ENCODE measurements around the gene FAM200B.
"Not testable (repeated sequence)": the region's sequence is repeated elsewhere in the genome, so short reads cannot be mapped to it uniquely, and the experiment has no call there.

Gene FAM200B

DNA sequence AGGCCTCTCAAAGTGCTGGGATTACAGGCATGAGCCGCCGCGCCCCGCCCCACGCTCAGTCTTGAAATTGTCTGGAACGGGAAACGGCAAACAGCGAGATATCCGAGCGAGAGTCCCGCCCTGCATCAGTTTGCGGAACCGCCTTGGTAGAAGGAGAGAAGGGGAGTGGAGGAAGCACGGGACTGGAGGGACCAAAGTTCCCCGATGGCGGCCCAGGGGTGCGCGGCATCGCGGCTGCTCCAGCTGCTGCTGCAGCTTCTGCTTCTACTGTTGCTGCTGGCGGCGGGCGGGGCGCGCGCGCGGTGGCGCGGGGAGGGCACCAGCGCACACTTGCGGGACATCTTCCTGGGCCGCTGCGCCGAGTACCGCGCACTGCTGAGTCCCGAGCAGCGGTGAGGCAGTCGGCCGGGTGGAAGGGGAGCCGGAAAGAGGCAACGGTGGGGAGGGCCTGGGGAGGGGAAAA is 21.3 kb downstream of the FAM200B start, which contains the start of gene BST1:
BST1 (plus strand) TSS at position 125 of the 463 bp plus-strand sequence; CDS start at position 205, 80 bp downstream.
- DNase-seq = peak; percentile 31 to 34

DNA sequence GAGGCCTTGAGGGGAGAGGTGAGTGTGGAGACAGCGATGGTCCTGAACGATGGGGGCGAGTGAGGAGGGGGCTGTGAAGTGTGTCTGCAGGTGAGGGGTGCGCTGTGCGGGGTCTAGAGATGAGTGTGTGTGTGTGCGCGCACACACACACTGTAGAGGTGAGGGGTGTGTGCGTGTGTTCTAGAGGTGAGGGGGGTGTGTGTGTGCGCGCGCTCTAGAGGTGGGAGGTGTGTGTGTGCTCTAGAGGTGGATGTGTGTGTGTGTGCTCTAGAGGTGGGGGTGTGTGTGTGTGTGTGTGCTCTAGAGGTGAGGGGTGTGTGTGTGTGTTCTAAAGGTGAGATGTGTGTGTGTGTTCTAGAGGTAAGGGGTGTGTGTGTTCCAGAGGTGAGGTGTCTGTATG is 21.8 kb downstream of the FAM200B start:
- no peak for DNase-seq

DNA sequence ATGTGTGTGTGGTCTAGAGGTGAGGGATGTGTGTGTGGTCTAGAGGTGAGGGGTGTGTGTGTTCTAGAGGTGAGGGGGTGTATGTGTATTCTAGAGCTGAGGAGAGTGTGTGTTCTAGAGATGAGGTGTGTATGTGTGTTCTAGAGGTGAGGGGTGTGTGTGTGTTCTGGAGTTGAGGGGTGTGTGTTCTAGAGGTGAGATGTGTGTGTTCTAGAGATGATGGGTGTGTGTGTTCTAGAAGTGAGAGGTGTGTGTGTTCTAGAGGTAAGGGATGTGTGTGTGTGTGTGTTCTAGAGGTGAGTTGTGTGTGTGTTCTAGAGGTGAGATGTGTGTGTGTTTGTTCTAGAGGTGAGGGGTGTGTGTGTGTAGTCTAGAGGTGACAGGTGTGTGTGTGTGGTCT is 22.5 kb downstream of the FAM200B start:
- DNase-seq = no peak

DNA sequence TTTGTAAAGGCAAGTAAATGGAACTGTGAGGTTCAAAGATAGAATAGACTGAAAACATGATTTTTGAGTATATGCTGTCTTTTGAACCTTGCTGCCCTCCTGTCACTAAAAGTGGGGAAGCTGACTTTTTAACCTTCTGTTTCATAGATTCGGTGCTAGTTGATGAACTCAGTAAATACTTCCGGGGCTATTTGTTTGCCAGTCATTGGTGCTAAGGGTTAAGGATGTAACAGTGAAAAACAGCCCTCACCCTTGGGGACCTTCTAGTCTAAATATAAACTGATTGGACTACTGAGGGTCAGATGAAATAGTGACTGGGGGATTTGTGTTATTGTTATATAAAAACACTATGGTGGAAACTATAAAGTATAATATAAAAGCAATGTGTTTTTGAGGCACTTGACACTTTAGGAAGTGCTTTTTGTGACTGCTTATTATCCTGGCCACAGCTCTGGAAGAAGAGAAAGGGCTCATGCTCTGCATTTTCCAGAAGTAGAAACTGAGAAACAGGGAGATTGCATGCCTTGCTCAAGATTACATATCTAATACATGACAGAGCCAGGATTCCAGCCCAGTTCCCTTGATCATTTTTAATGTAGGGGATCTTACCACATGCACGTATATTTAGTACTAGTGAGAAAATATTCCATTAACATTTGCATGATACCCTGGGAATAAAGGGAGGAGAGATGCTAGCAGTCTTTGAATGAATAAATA is 25.2 kb downstream of the FAM200B start:
- DNase-seq = no peak

DNA sequence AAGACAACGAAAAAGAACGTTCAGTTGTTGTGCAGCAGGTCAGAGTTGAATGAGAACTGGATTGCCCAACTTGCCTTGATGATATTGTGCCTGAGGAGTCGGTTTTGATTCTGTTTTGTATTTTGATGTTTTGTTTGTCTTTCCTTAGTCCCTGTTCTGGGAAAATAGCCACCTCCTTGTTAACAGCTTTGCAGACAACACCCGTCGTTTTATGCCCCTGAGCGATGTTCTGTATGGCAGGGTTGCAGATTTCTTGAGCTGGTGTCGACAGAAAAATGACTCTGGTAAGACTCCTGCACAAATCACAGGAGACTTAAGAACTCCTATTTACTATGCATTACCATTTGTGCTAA is 25.7 kb downstream of the FAM200B start:
- no peak for DNase-seq

DNA sequence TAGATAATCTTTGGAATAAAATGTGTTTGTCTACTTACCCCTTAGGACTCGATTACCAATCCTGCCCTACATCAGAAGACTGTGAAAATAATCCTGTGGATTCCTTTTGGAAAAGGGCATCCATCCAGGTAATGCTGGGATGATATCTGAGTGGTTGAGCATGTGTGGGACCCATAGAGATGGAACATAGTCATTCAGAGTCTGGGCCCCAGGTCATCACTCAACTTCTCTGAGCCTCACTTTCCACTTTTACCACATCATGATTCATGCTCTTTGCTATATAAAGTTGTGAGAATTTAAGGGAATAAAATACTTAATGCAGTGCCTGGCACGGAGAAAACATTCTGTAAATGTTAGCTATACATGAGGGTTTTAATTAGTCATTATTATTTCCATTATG is 30.1 kb downstream of the FAM200B start:
- DNase-seq = no peak

DNA sequence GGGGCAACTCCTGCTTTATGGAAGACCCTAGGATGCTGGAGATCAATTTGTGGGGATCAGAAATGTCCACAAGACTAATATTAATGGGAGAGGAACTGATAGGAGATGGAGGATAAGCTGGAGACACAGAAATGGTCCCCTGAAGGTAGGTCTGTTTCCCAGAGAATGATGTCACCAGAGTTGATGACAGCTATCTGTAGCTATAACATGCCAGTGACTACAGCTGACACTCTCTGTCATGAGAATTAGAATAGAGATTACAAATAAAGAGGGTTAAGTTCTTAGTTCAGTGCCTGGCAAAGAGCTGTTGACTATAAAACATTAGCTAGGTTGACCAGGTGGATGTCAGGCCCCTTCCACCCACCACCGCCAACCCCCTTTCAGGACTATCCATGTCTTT is 30.6 kb downstream of the FAM200B start:
- no peak for DNase-seq

DNA sequence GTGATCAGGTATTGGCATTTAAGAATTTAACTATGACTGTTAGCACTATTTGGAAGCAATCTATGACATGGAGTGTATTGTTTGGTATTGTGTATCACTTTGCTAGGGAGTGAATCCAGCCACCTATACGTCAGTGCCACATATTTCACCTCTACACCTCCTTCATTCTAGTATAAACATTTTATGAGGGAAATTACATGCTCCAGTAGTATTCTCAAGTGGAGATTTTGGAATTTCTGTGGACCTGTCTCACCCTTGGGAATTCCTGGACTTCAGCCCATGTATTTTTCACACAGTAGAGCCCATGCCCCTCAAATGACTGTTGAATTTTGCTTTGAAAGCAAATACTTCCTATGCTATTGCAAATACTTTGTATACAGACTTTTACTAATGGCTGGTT is 32.5 kb downstream of the FAM200B start:
- no peak for DNase-seq

DNA sequence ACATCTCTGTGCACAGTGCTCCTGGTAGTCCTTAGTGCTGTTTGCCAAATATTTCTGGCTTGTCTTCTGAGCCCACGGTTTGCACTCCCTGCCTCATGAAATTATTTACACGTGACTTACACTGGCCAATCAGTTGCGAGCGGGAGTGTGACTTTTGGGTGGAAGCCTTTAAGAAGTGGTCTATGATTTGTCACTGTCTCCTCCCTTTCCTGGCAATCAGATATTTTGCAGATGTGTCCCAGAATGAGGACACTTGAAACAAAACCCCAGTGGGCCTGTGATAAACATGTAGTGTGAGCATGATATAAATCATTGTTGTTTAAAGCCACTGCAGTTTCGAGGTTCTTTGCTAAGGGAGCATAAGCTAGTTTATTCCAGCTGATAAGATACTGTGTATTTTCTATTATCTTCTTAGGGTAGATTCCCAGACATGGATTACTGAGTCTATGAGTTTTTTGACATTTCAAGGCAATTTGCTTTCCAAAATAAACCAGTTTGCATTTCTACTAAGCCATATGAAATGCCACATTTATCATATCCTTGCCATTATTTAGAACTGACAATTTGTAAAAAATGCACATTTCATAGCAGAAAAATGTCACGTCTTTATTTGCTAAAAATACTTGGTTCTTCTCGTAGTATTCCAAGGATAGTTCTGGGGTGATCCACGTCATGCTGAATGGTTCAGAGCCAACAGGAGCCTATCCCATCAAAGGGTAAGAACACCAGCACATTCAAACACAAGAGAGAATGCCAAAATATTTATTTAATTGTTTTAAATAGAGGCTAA is 33.2 kb downstream of the FAM200B start:
- DNase-seq = no peak

DNA sequence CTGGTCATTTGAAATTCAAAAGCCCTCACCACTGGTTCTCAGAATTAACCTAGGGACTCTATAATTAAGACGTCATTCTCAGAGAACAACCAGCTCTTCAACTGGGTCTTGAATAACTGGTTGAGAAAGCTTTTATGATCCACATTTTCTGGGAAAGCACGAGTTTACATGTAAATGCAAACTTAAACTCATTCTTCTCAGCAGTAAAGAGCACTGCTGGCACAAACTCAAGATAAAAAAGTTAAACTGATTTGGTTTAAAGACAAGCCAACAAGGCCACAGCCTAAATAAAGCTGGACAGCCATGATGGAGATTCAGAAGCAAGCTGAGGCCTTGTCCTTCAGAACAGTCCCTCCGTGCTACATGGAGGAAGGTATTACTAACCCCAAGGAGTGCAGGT is 34.5 kb downstream of the FAM200B start:
- DNase-seq = no peak

DNA sequence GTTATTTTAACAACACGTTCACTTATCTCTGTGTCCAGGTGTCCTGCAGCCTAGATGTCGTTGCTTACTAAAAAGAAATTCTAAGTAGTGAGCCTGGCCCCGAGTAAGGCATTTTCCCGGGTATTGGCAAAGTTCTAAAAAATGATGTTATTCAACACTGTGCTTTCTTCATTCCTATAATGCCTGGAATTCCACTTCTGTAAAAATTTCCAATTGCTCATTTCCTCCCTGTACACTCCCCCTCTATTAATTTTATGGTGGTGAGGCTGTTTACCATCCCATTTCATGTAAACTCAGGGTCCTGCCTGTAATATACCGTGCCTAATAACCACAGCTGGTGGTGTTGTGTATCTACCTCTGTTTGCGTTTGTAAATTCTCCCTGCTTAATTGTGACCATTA is 35.5 kb downstream of the FAM200B start:
- no peak for DNase-seq

DNA sequence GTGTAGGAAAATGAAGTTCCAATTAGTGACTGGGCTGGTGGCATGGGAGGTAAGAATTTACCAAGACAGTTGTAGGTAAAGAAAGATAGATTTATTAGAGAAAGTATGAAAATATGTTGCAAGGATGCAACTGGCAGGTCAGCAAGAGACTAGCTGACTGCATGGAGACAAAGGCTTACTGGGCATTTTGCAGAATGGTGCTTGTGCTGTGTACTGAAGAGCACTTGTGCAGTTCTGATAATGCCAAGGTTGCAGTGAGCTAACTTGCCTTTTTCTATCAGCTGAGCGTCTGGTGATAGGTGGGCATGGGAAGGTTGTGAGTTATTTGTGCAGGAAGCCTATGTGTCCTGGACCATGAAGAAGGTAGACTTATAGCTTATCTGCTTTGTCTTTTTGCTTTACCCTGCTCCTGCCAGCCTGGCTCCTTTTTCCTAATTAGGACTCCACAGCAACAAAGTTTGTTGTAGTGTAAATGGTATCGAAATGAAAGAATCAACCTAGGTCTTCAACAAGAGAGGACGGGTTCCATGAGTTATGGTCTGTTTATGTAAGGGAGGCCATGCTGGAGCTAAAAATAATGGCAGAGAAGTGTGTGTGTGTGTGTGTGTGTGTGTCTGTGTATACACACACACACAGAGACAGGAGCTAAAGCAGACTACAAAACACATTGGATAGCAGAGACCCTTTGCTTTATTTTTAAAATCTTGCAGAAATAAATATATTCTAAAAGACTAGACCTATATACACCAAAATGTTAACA is 36.2 kb downstream of the FAM200B start:
- DNase-seq = no peak

DNA sequence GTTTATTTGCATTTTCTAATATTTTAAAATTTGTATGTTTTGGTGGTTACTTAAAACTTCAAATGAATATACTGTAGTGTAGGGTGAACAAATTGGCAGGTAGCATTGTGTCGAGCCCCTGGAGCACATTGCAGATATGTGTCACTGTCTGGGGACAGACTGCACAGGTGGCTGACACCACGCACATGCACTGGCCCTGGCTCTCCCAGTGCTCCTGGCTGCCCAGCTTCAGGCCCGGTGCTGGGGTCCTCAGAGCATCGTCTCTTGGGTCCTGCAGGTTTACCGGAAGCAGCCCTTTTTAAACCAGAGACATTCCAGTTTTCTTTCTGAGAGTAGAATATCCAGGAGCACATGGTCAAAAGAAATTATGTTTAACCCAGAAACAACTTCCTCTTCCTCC is 36.8 kb downstream of the FAM200B start:
- no peak for DNase-seq

DNA sequence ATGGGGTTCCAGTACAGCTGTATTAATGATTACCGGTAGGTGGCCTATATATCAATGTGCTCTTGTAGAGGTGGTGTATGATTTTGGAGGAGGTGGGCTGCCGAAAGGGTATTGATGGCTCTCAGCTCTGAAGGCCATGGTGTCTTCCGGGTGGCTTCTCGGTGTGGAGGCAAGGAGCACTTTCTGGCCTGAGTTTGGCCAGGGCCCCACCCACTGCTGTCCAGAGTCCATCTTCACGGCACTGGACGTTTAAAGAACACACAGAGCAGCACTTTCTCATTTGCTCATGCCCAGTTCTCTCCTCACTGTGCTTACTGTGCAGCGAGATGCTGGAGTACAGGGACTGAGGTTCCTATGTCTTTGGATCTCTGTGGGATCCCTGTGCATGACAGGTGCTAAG is 37.3 kb downstream of the FAM200B start:
- no peak for DNase-seq

DNA sequence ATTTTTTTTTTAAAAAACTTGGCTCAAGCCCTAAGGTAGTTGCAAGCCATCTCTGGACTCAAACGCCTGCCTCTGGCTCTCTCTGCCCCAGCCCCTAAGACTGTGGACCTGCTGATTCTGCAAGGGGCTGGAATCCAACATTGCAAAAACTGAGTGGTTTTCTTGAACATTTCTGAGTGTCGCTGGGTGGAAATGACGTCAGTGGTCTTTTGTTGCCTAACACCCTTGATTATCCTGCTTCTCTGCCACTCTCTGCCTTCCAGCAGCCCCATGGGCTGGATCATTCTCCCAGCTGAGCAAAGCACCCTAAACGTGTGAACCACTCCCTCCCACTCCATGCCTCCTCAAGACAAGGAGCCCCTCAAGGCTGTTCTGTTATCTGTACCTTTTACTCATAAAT is 37.9 kb downstream of the FAM200B start:
- no peak for DNase-seq

DNA sequence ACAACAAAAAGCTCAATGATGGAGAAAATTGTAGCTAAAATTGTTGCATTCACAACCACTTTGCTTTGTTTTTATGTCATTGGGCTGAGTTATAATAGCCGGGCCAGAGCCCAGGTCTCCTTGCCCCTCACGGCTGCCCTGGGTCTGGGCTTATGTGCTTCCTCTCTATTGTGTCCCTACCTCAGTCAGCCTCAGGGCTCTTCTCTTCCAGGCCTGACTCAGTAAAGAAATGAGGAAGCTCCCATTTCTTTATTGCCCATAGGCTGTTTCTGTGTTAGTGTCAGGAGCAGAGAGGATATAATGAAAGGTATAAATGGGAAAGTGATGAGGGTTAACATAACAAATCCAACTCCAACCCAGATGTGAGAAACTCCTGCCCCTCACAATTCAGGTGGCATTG is 39.2 kb downstream of the FAM200B start:
- no peak for DNase-seq

DNA sequence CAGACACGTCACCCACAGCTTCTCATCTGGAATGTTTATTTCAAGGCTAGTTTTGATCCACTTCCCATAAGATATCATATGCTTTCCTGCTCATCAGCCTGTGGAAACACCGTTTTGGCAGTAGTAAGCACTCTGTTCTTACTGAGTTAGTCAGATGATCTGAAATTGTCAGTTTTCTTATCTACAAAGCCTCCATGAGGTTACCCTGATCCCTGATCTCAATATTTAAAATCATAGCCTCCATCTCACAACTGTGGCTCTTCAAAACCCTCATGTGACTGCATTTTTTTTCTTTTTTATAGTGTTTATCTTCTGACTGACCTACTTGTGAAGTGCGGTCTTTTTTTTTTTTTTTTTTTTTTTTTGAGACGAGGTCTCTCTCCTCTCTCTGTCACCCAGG is 44.0 kb downstream of the FAM200B start:
- no peak for DNase-seq

DNA sequence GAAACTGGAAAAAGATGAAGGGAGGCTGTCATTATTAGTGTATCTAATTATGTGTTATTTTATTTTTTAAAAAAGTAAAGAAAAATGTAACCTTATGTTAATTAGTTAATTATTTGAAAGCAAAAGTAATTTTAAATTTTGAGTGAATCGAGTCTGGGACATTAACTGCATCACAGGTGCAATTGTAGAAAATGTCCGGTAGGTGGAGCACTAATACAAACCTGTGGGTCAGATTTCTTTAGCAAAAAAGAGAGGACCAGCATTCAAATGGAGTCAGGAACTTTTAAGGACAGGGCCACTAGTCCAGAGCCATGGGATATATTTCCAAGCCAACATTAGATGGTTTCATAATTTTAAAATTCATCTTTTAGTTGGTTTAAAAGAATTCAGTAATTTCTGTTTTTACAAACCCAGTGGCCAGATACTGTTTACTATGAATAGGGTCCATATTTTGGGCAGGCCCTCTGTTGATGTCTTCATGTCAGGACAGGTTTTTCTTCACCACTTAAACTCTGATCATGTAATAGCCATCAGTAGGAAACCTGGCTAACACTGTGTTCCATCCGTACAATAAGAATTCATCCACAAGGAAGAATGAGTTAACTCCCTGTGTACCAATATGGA is 48.4 kb downstream of the FAM200B start:
- peak in 1 of 2 experiments; percentile 3 for DNase-seq

DNA sequence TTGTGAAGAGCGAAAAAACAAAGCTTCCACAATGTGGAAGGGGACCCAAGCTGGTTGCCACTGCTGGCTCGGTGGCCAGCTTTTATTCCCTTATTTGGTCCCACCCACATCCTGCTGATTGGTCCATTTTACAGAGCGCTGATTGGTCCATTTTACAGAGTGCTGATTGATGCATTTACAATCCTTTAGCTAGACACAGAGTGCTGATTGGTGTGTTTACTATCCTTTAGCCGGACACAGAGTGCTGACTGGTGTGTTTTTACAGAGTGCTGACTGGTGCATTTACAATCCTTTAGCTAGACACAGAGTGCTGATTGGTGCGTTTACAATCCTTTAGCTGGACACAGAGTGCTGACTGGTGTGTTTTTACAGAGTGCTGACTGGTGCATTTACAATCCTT is 51.4 kb downstream of the FAM200B start:
- DNase-seq = not testable (repeated sequence)

DNA sequence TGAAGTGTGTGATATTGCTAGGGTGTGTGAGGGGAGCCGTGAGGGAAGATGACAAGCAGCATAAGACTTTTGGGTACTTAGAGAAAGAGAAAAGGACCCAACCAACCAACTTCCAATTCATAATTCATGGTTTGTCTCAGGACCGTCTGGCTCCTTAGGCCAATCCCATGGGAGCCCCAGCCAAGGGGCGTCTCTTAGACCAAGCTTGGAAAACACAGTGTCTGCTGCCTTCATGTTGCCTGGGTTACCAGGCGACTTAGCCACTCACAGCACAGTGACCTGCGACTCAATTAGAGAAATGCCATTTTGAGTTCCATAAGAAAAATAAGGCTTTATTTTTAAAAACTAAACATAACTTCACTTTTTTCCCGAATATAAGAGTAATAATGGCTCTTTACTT is 53.9 kb downstream of the FAM200B start:
- no peak for DNase-seq

DNA sequence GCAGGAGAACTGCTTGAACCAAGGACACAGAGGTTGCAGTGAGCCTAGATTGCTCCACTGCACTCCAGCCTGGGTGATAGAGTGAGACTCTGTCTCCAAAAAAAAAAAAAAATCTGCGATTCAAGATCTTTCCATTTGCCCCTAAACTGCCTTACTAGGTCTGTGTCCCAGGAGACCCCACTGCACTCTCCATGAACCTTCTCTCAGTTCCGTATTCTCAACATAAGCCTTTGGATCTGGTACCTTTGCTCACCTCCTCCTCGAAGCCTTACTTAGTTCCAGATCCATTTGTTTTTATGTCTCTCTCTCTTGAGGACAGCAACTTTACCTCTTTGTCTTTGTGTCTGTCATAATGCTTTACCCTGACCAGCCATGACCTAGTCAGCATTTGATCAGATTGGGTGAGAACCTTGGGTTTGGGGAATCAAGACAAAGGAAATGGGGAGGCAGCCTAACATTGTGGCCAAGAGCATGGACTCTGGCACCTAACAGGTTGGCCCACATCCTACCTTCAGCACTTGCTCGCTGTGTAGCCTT is 55.0 kb downstream of the FAM200B start:
- no peak for DNase-seq

DNA sequence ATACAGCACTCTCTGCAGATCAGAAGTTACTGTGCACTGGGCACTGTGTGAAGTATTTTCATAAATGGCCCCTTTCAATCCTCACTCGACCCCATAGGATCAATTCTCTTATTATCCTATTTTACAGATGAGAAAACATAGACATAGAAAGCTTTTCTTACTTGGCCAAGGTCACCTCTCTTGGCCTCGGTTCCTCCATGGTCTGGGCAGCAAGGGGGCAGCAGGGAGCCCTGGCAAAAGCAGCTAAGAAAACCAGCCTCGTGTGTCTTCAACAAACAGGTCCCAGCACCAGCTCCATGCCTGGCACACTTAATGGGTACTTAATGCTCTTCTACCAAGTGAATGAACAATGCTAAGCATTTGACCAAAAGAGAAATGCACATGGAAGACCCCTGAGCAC is 55.6 kb downstream of the FAM200B start:
- DNase-seq = no peak

DNA sequence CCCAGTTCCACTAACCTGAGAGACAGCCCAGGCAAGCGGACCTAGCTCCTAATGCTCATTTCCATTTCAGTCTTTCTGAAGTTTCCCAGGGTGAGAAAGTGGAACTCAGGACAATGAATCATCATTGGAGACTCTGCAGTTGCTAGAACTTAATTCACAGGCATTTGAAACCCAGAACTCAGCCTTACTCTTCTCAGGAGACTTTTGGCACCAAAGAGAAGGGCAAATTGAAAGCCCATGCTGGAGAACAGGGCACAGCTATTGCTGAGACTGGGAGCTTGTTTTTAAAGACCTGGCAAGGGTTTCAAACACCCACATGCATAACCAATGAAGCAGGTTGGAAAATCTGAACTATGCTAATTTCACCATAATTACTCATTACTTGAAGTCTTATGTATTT is 57.2 kb downstream of the FAM200B start:
- no peak for DNase-seq
